ENCODE measurements around the gene LSR. TPM values are rescaled to one million over a fixed set of nuclear protein-coding genes. Genes with fewer than 3 reads are reported as not detected.
"Not testable (repeated sequence)": the region's sequence is repeated elsewhere in the genome, so short reads cannot be mapped to it uniquely, and the experiment has no call there.

LSR gene
- total RNA-seq, 1 donor from 2014 or later, result 147 TPM

DNA sequence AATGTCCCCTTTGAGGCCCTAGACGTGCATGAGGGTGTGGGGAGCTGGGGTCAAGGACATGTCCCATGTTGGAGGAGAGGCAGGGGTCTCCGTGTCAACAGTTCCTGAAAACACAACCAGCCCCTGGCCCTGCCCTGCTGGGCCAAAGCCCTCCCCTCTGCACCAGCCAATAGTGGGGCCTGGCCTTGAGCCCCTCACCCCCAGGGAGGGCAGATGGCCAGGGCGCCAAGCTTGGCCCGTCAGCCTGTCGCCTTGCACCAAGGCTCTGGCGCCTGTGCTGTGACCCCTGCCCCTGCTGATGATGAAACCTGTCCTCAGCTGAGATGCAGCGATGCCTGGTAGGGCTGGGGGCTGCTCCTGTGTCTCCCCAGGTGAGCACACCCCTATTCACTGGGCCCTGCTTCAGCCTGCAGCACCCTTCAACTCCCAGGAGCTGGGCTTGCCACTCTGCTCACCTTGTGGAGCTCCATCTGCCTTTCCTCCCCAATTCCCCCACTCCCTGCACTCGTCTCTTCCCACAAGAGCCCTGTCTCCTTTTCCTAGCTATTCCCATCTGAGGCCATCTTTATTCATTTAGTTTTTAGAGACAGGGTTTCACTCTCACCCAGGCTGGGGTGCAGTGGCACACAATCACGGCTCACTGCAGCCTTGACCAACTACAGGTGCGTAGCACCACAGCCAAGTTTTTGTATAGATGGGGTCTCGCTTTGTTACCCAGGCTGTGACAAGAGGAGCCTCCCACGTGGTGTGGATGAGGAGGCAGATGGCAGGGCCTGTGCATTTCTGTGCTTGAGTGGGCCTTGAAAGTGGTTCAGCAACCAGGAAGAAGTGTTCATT is 31.4 kb downstream of the LSR start:
- no peaks in the 10 kb centered on the region for H3K36me3 ChIP-seq (ENCODE audit: control insufficient read depth, insufficient read depth, low read length)
- no peak for DNase-seq (ENCODE audit: low read depth)
- H3K4me3 ChIP-seq (ENCODE audit: low read depth, low read length), result no peak overlapping the region
- peaks cover 22% of the 10 kb centered on the region for H3K27me3 ChIP-seq (ENCODE audit: control insufficient read depth, insufficient read depth, low read length)
- TF ChIP-seq, protein P1, sequence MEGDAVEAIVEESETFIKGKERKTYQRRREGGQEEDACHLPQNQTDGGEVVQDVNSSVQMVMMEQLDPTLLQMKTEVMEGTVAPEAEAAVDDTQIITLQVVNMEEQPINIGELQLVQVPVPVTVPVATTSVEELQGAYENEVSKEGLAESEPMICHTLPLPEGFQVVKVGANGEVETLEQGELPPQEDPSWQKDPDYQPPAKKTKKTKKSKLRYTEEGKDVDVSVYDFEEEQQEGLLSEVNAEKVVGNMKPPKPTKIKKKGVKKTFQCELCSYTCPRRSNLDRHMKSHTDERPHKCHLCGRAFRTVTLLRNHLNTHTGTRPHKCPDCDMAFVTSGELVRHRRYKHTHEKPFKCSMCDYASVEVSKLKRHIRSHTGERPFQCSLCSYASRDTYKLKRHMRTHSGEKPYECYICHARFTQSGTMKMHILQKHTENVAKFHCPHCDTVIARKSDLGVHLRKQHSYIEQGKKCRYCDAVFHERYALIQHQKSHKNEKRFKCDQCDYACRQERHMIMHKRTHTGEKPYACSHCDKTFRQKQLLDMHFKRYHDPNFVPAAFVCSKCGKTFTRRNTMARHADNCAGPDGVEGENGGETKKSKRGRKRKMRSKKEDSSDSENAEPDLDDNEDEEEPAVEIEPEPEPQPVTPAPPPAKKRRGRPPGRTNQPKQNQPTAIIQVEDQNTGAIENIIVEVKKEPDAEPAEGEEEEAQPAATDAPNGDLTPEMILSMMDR (IDR thresholded peaks at IDR 0.05; ENCODE audit: insufficient read depth, low read length, poor library complexity, severe bottlenecking), result no peak

DNA sequence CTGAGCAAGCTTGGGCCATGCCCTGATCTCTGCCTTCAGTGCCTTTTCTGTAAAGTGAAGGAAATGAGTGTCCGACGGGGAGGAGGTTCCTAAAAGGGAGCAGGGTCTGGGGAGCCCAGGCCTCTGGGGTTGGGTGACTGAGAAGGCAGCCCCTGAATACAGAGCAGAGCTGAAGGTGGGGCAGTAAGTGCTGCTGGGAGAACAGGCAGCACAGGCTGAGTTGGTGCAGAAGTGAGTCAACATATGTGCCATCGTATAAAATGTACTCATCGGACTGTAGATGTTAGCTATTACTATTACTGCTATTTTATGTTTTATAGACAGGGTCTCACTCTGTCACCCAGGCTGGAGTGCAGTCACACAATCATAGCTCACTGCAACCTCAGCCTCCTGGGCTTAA is 32.5 kb downstream of the LSR start:
- TF ChIP-seq, protein P1 (IDR thresholded peaks at IDR 0.05; ENCODE audit: insufficient read depth, low read length, poor library complexity, severe bottlenecking), result no peak
- no peaks in the 10 kb centered on the region for H3K36me3 ChIP-seq (ENCODE audit: control insufficient read depth, insufficient read depth, low read length)
- no peak for DNase-seq (ENCODE audit: low read depth)
- H3K27me3 ChIP-seq (ENCODE audit: control insufficient read depth, insufficient read depth, low read length), result peaks cover 22% of the 10 kb centered on the region
- no peak overlapping the region for H3K4me3 ChIP-seq (ENCODE audit: low read depth, low read length)

DNA sequence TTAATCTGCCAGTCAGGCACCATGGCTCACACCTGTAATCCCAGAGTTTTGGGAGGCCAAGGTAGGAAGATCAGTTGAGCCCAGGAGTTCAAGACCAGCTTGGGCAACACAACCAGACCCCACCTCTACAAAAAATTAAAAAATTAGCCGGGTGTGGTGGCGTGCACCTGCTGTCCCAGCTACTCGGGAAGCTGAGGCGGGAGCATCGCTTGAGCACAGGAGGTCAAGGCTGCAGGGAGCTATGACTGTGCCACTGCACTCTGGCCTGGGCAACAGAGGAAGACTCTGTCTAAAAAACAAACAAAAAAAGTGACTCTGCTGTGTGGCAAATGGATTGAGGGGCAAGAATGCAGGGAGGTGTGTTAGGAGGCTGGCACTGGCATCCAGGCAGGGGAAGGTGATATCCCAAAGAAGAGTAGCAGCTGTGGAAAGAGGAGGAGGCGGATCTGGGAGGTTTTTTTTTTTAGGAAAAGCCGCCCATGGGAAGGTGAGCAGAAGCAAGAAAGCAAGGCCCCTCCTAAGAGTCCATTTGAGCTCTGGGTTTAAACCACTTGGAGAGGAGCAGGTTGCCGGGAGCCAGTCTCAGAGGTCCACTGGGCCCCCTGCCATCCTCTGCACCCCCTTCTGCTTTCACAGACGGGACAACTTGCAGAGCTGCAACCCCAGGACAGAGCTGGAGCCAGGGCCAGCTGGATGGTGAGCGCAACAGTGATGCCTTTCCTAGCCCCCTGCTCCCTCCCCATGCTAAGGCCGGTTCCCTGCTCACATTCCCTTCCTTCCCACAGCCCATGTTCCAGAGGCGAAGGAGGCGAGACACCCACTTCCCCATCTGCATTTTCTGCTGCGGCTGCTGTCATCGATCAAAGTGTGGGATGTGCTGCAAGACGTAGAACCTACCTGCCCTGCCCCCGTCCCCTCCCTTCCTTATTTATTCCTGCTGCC is 35.6 kb downstream of the LSR start:
- H3K36me3 ChIP-seq (ENCODE audit: control insufficient read depth, insufficient read depth, low read length), result no peaks in the 10 kb centered on the region
- no peak for DNase-seq (ENCODE audit: low read depth)
- TF ChIP-seq, protein P1 (IDR thresholded peaks at IDR 0.05; ENCODE audit: insufficient read depth, low read length, poor library complexity, severe bottlenecking), result no peak
- no peak overlapping the region for H3K4me3 ChIP-seq (ENCODE audit: low read depth, low read length)
- peaks cover 22% of the 10 kb centered on the region for H3K27me3 ChIP-seq (ENCODE audit: control insufficient read depth, insufficient read depth, low read length)

DNA sequence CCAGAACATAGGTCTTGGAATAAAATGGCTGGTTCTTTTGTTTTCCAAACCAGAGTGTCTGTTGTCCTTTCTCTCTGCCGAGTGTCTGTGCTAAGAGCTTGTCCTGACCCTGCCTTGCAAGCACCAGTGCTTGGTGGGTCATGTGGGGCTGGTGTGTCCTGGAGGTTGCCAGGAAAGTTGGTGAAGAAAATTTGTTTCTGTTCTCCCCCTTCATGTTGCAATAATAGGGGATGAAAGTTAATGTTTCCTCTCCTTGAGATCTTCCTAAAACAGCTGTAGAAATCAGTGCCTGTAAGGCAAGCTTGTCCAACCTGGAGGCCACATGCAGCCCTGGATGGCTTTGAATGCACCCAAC is 36.3 kb downstream of the LSR start:
- TF ChIP-seq, protein P1 (IDR thresholded peaks at IDR 0.05; ENCODE audit: insufficient read depth, low read length, poor library complexity, severe bottlenecking), result no peak
- no peak for DNase-seq (ENCODE audit: low read depth)
- no peak overlapping the region for H3K4me3 ChIP-seq (ENCODE audit: low read depth, low read length)
- H3K36me3 ChIP-seq (ENCODE audit: control insufficient read depth, insufficient read depth, low read length), result no peaks in the 10 kb centered on the region
- peaks cover 22% of the 10 kb centered on the region for H3K27me3 ChIP-seq (ENCODE audit: control insufficient read depth, insufficient read depth, low read length)

DNA sequence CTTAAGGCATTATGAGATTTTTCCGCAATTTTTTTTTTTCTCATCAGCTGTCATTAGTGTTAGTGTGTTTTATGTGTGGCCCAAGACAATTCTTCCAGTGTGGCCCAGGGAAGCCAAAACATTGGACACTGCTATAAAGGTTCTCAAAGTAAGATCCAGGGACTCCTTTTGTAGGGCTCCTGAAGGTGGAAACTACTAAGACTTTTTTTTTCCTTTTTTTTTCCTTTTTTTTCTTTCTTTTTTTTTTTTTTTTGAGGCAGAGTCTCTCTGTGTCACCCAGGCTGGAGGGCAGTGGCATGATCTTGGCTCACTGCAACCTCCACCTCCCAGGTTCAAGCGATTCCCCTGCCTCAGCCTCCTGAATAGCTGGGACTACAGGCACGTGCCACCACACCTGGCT is 36.7 kb downstream of the LSR start:
- H3K27me3 ChIP-seq (ENCODE audit: control insufficient read depth, insufficient read depth, low read length), result peaks cover 24% of the 10 kb centered on the region
- H3K36me3 ChIP-seq (ENCODE audit: control insufficient read depth, insufficient read depth, low read length); H3K4me3 ChIP-seq (ENCODE audit: low read depth, low read length); DNase-seq (ENCODE audit: low read depth): not testable (repeated sequence)

DNA sequence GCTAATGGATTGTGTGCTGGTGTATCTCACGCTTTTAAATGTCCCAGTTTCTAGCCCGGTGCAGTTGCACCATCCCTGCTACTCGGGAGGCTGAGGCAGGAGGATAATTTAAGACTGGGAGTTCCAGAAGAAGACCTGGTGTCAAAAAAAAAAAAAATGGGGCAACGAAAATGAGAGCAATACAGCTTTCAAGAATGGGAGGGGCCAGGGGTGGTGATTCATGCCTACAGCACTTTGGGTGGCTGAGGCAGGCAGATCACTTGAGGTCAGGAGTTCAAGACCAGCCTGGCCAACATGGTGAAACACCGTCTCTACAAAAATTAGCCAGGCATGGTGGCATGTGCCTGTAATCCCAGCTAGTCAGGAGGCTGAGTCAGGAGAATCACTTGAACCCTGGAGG is 37.3 kb downstream of the LSR start:
- H3K27me3 ChIP-seq (ENCODE audit: control insufficient read depth, insufficient read depth, low read length), result peaks cover 24% of the 10 kb centered on the region

More for the DNA sequence above, 37.3 kb downstream of the LSR start:
- H3K4me3 ChIP-seq (ENCODE audit: low read depth, low read length); DNase-seq (ENCODE audit: low read depth); H3K36me3 ChIP-seq (ENCODE audit: control insufficient read depth, insufficient read depth, low read length): not testable (repeated sequence)
